OCI-LY1 (cell line): Measurements from ENCODE around the gene EIF2S2.
A peak's percentile ranks its signal among the peaks of the same experiment; 100 is the strongest.

Experiments used
- H2AFZ ChIP-seq: fragments of 200-600 bp; sonication (generic), shearing (Covaris generic); 2 replicates; pipeline ENCODE4 v1.6.0; 2014; ENCODE audit warnings: antibody characterized with exemption, mild to moderate bottlenecking, low read length
- H3F3A ChIP-seq: fragments of 200-600 bp; sonication (generic), shearing (Covaris generic); 2 replicates; pipeline ENCODE4 v1.6.0; 2014; ENCODE audit warnings: mild to moderate bottlenecking, antibody characterized with exemption, low read length, moderate library complexity; ENCODE audit not compliant: insufficient read depth
- H3K27ac ChIP-seq: fragments of 200-600 bp; sonication (generic); 2 replicates; pipeline ENCODE4 v1.5.1; 2014; ENCODE audit warnings: low read length, mixed run types, mild to moderate bottlenecking, low read depth; ENCODE audit not compliant: poor library complexity, severe bottlenecking
- H3K27me3 ChIP-seq: fragments of 200-600 bp; sonication (generic); 2 replicates; pipeline ENCODE4 v1.6.0; 2014; ENCODE audit warnings: antibody characterized with exemption, mild to moderate bottlenecking, low read length, moderate library complexity; ENCODE audit not compliant: insufficient read depth
- H3K36me3 ChIP-seq: fragments of 200-600 bp; sonication (generic); 2 replicates; pipeline ENCODE4 v1.6.1; 2014; ENCODE audit warnings: mild to moderate bottlenecking, antibody characterized with exemption, low read length, moderate library complexity, mixed read lengths; ENCODE audit not compliant: insufficient read depth
- H3K4me1 ChIP-seq: fragments of 200-600 bp; sonication (generic); 2 replicates; pipeline ENCODE4 v1.5.1; 2014; ENCODE audit warnings: mild to moderate bottlenecking, low read length, moderate library complexity; ENCODE audit not compliant: insufficient read depth, severe bottlenecking
- H3K4me2 ChIP-seq: fragments of 200-600 bp; sonication (generic), shearing (Covaris generic); 2 replicates; pipeline ENCODE4 v1.6.1; 2014; ENCODE audit warnings: low read length
- H3K4me3 ChIP-seq: fragments of 200-600 bp; sonication (generic); 2 replicates; pipeline ENCODE4 v1.5.1; 2014; ENCODE audit warnings: low read length, low read depth, mild to moderate bottlenecking, mixed read lengths; ENCODE audit not compliant: poor library complexity, severe bottlenecking
- H3K79me2 ChIP-seq: fragments of 200-600 bp; shearing (Covaris generic); 2 replicates; pipeline ENCODE4 v1.6.1; 2016; ENCODE audit warnings: mixed run types, low read length, mixed read lengths; ENCODE audit not compliant: insufficient read depth
- H3K9ac ChIP-seq: fragments of 200-600 bp; sonication (generic), shearing (Covaris generic); 2 replicates; pipeline ENCODE4 v1.6.1; 2014; ENCODE audit warnings: mild to moderate bottlenecking, low read length, mixed read lengths
- H3K9me2 ChIP-seq: fragments of 200-600 bp; sonication (generic), shearing (Covaris generic); 2 replicates; pipeline ENCODE4 v1.6.1; 2014; ENCODE audit warnings: low read depth, mild to moderate bottlenecking, low read length, mixed read lengths
- H3K9me3 ChIP-seq: fragments of 200-600 bp; shearing (Covaris generic); 2 replicates; pipeline ENCODE4 v1.6.1; 2014; ENCODE audit warnings: low read length, mixed read lengths
- H4K20me1 ChIP-seq: fragments of 200-600 bp; sonication (generic), shearing (Covaris generic); 2 replicates; pipeline ENCODE4 v1.6.0; 2016; ENCODE audit warnings: mild to moderate bottlenecking, low read length; ENCODE audit not compliant: insufficient read depth
- CTCF ChIP-seq: fragments of 200-600 bp; sonication (generic), shearing (Covaris generic); IDR thresholded peaks from 2 replicates; pipeline ENCODE4 v1.5.1; 2017; ENCODE audit warnings: mild to moderate bottlenecking, antibody characterized with exemption, low read length, moderate library complexity, mixed read lengths
- EZH2 ChIP-seq: fragments of 200-600 bp; sonication (generic), shearing (Covaris generic); IDR thresholded peaks from 2 replicates; pipeline ENCODE4 v1.8.0; 2017; ENCODE audit warnings: borderline replicate concordance, mixed run types, mild to moderate bottlenecking, antibody characterized with exemption, low read length, moderate library complexity, mixed read lengths

EIF2S2 gene

GRCh38 chr20:34131491-34131890 is 19.4 kb upstream of the EIF2S2 start:
- Histone ChIP-seq H3F3A (no peaks in the 10 kb centered on the region), H3K4me2 (no peak overlapping the region), H3K9ac (no peak overlapping the region), H3K27ac (no peak overlapping the region), H3K9me2 (no peaks in the 10 kb centered on the region), H2AFZ (no peak overlapping the region), H4K20me1 (no peaks in the 10 kb centered on the region), H3K27me3 (no peaks in the 10 kb centered on the region), H3K4me3 (no peak overlapping the region), H3K36me3 (no peaks in the 10 kb centered on the region; the same call in 1 of the 2 replicates), H3K4me1 (peaks cover 7% of the 10 kb centered on the region), H3K9me3 (no peaks in the 10 kb centered on the region), H3K79me2 (no peaks in the 10 kb centered on the region)
- TF ChIP-seq EZH2 = no peak
- TF ChIP-seq CTCF = no peak

GRCh38 chr20:34129518-34130162 is 17.6 kb upstream of the EIF2S2 start:
- H3K36me3 ChIP-seq = no peaks in the 10 kb centered on the region; the same call in 1 of the 2 replicates
- no peaks in the 10 kb centered on the region for H4K20me1 ChIP-seq
- H3K27ac ChIP-seq = no peak overlapping the region
- no peak overlapping the region for H3K9ac ChIP-seq
- H3K4me1 ChIP-seq = peaks cover 9% of the 10 kb centered on the region
- H3K27me3 ChIP-seq = no peaks in the 10 kb centered on the region
- H3K4me2 ChIP-seq = peak overlapping the region; percentile 59
- no peaks in the 10 kb centered on the region for H3K79me2 ChIP-seq
- TF ChIP-seq CTCF (peak; percentile 84), EZH2 (no peak)
- H3K9me3 ChIP-seq = no peaks in the 10 kb centered on the region
- no peak overlapping the region for H2AFZ ChIP-seq
- H3F3A ChIP-seq = no peaks in the 10 kb centered on the region
- peak overlapping the region; percentile 27 for H3K4me3 ChIP-seq
- no peaks in the 10 kb centered on the region for H3K9me2 ChIP-seq

GRCh38 chr20:34127792-34128191 is 15.7 kb upstream of the EIF2S2 start:
- Histone ChIP-seq H3K27me3 (no peaks in the 10 kb centered on the region), H3K4me1 (peaks cover 16% of the 10 kb centered on the region)

More at GRCh38 chr20:34127792-34128191, 15.7 kb upstream of the EIF2S2 start:
- Histone ChIP-seq H3K9me3 (no peaks in the 10 kb centered on the region), H3K4me2 (no peak overlapping the region), H3K9me2 (no peaks in the 10 kb centered on the region), H4K20me1 (no peaks in the 10 kb centered on the region), H3K27ac (no peak overlapping the region), H3F3A (no peaks in the 10 kb centered on the region), H3K79me2 (no peaks in the 10 kb centered on the region), H3K4me3 (no peak overlapping the region), H2AFZ (no peak overlapping the region), H3K9ac (no peak overlapping the region), H3K36me3 (no peaks in the 10 kb centered on the region; the same call in 1 of the 2 replicates)
- TF ChIP-seq CTCF (no peak), EZH2 (no peak)
